ENCODE measurements around the gene ZNF599. TPM values are rescaled to one million over a fixed set of nuclear protein-coding genes. Genes with fewer than 3 reads are reported as not detected.

The ZNF599 gene
- total and polyA plus RNA-seq, 2 of the 13 experiments (the other 11 are each of a cell fraction or from before 2014, with no cell fraction given), result 5.8 to 7.3 TPM

DNA sequence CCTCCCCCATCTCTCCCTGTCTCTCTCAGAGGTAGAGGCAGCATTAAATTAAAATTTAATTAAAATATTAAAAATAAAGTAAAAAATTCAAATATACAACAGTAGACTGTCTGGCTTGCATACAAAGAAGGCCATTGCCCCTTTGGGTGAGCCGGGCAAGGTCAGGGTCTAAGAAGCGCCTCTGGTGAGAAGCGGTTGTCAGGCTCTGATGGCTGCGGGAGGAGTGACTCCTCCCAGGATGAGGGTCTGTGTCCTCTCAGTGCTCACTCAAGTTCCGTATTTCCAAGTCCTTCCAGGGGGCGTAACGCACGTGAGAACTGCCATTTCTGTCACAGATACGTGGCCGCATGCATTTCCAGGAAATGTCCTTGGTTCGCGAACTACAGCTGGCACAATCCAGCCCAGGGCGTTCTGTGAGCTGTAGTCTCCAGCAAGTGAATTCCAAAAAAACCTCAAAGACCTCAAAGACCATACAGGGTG lies 39.7 kb downstream of the ZNF599 start (continued):
- TF ChIP-seq, protein P1, sequence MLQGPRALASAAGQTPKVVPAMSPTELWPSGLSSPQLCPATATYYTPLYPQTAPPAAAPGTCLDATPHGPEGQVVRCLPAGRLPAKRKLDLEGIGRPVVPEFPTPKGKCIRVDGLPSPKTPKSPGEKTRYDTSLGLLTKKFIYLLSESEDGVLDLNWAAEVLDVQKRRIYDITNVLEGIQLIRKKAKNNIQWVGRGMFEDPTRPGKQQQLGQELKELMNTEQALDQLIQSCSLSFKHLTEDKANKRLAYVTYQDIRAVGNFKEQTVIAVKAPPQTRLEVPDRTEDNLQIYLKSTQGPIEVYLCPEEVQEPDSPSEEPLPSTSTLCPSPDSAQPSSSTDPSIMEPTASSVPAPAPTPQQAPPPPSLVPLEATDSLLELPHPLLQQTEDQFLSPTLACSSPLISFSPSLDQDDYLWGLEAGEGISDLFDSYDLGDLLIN (CRISPR knock-in tag; IDR thresholded peaks at IDR 0.05; ENCODE audit: borderline replicate concordance), result 0 out of 2 replicates have a peak, but pooled peaks have one; percentile 22
- TF ChIP-seq PRMT3 (CRISPR knock-in tag; IDR thresholded peaks at IDR 0.05; ENCODE audit: borderline replicate concordance, low read depth) (no peak), CENPT (CRISPR knock-in tag; IDR thresholded peaks at IDR 0.05; ENCODE audit: low read depth) (no peak), STAG1 (CRISPR knock-in tag; IDR thresholded peaks at IDR 0.05) (no peak), ZNF230 (CRISPR knock-in tag; IDR thresholded peaks at IDR 0.05) (no peak), ZNF660 (CRISPR knock-in tag; IDR thresholded peaks at IDR 0.05; ENCODE audit: borderline replicate concordance, low read depth) (no peak), ZSCAN9 (CRISPR knock-in tag; IDR thresholded peaks at IDR 0.05; ENCODE audit: borderline replicate concordance) (peak; percentile 47; the same call in 1 of the 2 replicates), KDM5B (CRISPR knock-in tag; IDR thresholded peaks at IDR 0.05; ENCODE audit: borderline replicate concordance) (no peak), CBX1 (IDR thresholded peaks at IDR 0.05; ENCODE audit: low read depth) (peak; percentile 7), HNRNPL (IDR thresholded peaks at IDR 0.05; ENCODE audit: low read depth, low read length) (no peak), GLI4 (CRISPR knock-in tag; IDR thresholded peaks at IDR 0.05; ENCODE audit: borderline replicate concordance) (no peak), BCL6 (CRISPR knock-in tag; IDR thresholded peaks at IDR 0.05) (peak; percentile 82), ZFP62 (CRISPR knock-in tag; IDR thresholded peaks at IDR 0.05) (no peak)
- TF ChIP-seq, protein P2, sequence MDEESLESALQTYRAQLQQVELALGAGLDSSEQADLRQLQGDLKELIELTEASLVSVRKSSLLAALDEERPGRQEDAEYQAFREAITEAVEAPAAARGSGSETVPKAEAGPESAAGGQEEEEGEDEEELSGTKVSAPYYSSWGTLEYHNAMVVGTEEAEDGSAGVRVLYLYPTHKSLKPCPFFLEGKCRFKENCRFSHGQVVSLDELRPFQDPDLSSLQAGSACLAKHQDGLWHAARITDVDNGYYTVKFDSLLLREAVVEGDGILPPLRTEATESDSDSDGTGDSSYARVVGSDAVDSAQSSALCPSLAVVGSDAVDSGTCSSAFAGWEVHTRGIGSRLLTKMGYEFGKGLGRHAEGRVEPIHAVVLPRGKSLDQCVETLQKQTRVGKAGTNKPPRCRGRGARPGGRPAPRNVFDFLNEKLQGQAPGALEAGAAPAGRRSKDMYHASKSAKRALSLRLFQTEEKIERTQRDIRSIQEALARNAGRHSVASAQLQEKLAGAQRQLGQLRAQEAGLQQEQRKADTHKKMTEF (CRISPR knock-in tag; IDR thresholded peaks at IDR 0.05), result no peak
- TF ChIP-seq, protein P3, sequence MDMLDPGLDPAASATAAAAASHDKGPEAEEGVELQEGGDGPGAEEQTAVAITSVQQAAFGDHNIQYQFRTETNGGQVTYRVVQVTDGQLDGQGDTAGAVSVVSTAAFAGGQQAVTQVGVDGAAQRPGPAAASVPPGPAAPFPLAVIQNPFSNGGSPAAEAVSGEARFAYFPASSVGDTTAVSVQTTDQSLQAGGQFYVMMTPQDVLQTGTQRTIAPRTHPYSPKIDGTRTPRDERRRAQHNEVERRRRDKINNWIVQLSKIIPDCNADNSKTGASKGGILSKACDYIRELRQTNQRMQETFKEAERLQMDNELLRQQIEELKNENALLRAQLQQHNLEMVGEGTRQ (IDR thresholded peaks at IDR 0.05; ENCODE audit: low read depth, low read length), result no peak
- TF ChIP-seq, protein P3 (CRISPR knock-in tag; IDR thresholded peaks at IDR 0.05; ENCODE audit: borderline replicate concordance), result no peak
- TF ChIP-seq, protein P4, sequence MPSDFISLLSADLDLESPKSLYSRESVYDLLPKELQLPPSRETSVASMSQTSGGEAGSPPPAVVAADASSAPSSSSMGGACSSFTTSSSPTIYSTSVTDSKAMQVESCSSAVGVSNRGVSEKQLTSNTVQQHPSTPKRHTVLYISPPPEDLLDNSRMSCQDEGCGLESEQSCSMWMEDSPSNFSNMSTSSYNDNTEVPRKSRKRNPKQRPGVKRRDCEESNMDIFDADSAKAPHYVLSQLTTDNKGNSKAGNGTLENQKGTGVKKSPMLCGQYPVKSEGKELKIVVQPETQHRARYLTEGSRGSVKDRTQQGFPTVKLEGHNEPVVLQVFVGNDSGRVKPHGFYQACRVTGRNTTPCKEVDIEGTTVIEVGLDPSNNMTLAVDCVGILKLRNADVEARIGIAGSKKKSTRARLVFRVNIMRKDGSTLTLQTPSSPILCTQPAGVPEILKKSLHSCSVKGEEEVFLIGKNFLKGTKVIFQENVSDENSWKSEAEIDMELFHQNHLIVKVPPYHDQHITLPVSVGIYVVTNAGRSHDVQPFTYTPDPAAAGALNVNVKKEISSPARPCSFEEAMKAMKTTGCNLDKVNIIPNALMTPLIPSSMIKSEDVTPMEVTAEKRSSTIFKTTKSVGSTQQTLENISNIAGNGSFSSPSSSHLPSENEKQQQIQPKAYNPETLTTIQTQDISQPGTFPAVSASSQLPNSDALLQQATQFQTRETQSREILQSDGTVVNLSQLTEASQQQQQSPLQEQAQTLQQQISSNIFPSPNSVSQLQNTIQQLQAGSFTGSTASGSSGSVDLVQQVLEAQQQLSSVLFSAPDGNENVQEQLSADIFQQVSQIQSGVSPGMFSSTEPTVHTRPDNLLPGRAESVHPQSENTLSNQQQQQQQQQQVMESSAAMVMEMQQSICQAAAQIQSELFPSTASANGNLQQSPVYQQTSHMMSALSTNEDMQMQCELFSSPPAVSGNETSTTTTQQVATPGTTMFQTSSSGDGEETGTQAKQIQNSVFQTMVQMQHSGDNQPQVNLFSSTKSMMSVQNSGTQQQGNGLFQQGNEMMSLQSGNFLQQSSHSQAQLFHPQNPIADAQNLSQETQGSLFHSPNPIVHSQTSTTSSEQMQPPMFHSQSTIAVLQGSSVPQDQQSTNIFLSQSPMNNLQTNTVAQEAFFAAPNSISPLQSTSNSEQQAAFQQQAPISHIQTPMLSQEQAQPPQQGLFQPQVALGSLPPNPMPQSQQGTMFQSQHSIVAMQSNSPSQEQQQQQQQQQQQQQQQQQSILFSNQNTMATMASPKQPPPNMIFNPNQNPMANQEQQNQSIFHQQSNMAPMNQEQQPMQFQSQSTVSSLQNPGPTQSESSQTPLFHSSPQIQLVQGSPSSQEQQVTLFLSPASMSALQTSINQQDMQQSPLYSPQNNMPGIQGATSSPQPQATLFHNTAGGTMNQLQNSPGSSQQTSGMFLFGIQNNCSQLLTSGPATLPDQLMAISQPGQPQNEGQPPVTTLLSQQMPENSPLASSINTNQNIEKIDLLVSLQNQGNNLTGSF (CRISPR knock-in tag; IDR thresholded peaks at IDR 0.05), result peak; percentile 35; the same call in 1 of the 2 replicates
- TF ChIP-seq, protein P5, sequence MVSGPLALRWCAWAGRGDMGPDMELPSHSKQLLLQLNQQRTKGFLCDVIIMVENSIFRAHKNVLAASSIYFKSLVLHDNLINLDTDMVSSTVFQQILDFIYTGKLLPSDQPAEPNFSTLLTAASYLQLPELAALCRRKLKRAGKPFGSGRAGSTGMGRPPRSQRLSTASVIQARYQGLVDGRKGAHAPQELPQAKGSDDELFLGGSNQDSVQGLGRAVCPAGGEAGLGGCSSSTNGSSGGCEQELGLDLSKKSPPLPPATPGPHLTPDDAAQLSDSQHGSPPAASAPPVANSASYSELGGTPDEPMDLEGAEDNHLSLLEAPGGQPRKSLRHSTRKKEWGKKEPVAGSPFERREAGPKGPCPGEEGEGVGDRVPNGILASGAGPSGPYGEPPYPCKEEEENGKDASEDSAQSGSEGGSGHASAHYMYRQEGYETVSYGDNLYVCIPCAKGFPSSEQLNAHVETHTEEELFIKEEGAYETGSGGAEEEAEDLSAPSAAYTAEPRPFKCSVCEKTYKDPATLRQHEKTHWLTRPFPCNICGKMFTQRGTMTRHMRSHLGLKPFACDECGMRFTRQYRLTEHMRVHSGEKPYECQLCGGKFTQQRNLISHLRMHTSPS (CRISPR knock-in tag; IDR thresholded peaks at IDR 0.05; ENCODE audit: low read depth), result no peak

Measured in HepG2 (cell line).